ENCODE measurements around the gene RAB10.
"Not testable (repeated sequence)": the region's sequence is repeated elsewhere in the genome, so short reads cannot be mapped to it uniquely, and the experiment has no call there.

Gene RAB10

DNA sequence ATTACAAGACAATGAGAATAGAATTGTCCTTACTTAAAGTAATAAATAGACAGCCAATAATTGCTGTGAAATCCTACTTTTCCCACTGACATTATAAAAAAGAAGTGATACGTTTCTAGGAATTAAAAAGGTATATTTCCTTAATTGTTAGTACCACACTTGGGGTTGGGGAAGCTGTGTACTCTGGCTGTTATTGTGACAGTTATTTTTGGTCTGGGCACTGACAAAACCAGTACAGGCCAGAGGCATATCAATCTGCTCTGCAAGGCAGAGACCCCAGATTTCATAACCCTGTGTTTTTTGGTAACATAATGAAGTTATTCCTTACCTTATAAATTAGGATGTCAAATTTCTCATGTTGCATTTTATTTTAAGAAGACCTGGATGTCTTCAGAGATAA, 66.5 kb downstream of the RAB10 start:
- DNase-seq = no peak

DNA sequence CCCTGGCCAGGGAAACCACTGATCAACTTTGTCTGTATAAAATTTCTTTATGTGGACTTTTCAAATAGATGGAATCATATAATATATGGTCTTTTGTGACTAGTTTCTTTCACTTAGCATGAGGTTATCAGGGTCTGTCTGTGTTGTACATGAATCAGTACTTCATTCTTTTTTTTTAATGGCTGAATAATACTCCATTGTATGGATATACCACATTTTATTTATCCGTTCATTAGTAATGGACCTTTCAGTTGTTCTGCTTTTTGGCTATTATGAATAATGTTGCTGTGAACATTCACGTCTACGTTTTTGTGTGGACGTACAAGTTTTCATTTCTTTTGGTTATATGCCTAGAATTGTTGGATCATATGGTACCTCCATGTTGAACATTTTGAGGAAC, 69.9 kb downstream of the RAB10 start:
- DNase-seq = no peak

DNA sequence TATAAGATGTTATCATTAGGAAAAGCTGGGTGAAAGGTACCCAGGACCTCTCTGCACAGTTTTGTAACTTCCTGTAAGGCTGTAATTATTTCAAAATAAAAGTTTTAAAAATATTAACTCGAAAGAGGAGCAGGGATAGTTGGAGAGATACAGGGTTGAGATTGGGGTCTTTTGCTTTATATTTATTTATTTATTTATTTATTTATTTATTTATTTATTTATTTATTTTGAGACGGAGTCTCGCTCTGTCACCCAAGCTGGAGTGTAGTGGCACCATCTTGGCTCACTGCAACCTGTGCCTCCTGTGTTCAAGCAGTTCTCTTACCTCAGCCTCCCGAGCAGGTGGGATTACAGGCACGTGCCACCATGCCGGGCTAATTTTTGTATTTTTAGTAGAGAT, 74.8 kb downstream of the RAB10 start:
- DNase-seq = not testable (repeated sequence)

DNA sequence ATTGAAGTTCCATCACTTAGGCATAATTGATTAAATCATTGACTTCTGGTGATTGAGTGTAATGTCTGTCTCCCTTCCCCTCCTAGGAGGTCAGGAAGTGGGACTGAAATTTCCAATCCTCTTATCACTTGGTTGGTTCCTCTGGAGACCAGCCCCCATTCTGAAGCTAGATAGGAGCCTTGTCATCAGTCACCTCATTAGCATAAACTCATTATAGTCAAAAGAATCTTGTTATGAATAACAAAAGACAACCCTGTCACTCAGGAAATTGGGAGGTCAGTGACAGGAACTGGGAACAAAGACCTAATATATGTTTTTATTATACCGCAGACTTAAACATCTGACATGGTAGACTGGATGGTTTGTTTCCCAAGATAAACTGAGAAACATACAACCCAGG, 78.3 kb downstream of the RAB10 start:
- DNase-seq = no peak

DNA sequence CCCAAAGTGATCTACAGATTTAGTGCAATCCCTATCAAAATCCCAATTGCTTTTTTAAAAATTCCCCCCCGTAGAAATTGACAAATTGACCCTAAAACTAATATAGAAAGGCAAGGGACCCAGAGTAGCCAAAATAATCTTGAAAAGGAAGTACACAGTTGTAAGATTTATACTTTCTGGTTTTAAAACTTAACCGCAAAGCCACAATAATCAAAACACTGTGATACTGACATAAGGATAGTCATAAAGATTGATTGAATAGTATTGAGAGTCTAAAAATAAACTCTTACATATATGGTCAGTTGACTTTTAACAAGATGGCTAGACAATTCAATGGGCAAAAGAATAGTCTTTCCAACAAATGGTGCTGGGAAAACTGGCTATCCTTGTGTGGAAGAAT, 80.3 kb downstream of the RAB10 start:
- no peak for DNase-seq

DNA sequence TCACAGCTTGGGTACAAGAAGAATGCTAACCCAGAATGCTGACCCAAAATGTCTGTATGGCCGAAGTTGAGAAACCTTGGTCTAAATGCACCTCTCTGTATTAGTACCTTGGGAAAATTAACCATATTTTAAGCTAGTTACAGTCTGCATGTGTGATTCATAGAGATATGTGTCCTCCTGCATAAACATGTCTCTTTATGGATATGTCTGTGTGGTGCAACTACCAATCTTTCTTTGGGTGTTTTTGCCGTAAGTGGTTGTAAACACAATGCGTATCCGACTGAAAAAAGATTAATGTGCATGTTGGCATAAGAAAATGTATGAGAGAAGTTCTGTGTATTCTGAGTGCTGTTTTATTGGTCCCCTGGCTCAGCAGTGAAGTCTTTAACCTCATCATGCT, 84.8 kb downstream of the RAB10 start:
- no peak for DNase-seq

DNA sequence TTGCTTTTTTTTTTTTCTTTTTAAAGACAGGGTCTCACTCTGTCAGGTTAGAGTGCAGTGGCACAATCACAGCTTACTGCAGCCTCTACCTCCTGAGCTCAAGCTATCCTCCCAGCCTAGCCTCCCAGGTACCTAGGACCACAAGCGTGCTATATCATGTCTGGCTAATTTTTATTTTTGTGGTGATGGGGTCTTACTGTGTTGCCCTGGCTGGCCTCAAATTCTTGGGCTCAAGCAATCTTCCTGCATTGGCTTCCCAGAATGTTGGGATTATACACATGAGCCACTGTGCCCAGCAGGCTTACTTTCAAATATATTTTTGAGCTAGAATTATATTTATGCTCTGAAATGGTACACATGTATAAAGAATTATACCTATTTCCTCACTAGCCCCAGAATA, 85.6 kb downstream of the RAB10 start:
- DNase-seq = no peak

DNA sequence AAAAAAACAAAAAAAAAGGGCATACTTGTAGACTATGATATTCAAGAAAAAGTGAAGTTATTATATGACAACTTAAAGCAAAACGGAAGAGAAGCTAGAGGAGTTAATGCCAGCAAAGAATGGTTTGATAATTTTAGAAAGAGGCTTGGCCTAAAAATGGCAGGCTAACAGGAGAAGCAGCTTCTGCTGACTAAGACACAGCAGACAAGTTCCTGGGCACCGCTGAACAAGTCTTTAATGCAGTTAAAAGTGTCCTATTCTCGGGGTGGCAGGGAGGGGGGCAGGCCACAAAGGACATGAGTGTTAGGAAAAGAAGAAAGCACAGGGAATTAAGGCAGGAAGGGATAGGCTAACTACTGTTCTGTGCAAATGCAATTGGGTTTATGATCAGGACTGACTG, 88.7 kb downstream of the RAB10 start:
- no peak for DNase-seq

DNA sequence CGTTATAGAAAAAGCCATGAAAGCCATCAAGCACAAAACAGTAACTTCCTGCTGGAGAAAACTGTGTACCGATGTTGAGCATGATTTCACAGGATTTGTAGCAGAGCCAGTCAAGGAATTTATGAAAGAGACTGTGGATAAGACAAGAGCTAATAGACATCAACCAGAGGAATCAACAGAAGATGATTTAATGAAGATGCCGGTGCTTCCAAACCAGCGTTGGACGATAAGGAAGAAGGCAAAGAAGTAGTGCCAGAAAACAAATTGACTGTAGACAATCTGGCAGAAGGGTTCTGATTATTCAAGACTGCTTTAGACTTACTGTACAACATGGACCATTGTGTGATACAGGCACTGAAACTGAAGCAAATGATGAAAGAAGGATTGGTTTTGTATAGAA, 89.5 kb downstream of the RAB10 start:
- DNase-seq = no peak

DNA sequence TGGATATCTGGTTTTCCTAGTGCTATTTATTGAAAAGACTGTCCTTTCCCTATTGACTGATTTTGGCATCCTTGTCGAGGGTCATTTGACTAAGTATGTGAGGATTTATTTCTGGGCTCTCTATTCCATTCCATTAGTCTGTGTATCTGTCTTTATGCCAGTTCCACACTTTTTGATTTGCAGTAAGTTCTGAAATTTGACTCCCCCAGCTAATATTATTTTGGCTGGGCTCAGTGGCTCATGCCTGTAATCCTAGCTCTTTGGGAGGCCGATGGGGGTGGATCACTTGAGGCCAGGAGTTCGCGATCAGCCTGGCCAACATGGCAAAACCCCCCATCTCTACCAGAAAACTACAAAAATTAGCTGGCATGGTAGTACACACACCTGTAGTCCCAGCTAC, 92.2 kb downstream of the RAB10 start:
- no peak for DNase-seq

DNA sequence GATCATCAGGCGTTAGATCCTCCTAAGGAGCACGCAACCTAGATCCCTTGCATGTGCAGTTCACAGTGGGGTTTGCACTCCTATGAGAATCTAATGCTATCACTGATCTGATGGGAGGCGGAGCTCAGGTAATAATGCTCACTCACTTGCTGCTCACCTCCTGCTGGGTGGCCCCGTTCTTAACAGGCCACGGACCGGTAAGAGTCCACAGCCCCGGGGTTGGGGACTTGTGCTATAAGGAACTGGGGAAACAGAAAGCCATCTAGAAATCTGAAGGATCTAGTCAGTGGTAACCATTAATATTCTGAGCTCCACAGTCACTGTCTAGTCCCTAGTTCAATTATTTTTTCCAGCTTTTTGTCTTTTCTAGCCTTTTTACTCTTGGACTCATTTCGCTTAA, 94.3 kb downstream of the RAB10 start:
- no peak for DNase-seq

DNA sequence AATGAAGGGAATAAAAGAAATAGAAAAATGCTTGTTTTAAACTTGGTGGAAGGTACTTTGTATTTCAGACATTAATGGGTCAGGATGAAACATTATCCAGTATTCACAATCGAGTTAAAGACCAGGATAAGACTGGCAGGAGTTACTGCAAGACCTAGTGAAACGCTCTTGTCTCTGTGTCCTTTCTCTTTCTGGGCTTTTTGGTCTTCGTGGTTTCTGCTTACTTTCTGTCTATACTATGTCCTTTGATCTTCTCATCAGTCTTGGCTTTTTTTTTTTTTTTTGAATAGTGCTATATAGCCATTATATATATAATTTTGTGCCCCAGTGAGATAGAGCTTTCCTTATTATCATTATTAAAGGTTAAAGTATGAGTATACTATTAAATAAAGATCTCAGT, 96.9 kb downstream of the RAB10 start:
- DNase-seq = no peak

DNA sequence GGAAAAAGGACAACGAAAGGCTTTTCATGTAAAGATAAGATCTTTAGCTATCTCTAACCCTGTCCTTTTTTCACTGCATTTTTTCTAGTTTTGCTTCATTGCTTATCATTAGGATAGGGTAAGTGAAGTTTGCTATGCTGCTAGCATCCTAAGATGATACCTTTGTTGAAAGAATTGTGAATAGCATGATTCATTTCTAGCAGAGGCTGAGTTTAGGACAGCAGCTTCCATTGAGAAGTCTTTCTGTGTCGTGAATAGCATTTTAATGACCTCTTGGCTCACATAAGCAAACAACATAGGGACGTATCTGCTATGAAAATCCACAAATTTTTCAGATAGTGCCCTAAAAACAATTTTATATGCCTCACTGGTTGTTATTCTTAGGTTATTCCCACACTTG, 102.6 kb downstream of the RAB10 start:
- DNase-seq = no peak

DNA sequence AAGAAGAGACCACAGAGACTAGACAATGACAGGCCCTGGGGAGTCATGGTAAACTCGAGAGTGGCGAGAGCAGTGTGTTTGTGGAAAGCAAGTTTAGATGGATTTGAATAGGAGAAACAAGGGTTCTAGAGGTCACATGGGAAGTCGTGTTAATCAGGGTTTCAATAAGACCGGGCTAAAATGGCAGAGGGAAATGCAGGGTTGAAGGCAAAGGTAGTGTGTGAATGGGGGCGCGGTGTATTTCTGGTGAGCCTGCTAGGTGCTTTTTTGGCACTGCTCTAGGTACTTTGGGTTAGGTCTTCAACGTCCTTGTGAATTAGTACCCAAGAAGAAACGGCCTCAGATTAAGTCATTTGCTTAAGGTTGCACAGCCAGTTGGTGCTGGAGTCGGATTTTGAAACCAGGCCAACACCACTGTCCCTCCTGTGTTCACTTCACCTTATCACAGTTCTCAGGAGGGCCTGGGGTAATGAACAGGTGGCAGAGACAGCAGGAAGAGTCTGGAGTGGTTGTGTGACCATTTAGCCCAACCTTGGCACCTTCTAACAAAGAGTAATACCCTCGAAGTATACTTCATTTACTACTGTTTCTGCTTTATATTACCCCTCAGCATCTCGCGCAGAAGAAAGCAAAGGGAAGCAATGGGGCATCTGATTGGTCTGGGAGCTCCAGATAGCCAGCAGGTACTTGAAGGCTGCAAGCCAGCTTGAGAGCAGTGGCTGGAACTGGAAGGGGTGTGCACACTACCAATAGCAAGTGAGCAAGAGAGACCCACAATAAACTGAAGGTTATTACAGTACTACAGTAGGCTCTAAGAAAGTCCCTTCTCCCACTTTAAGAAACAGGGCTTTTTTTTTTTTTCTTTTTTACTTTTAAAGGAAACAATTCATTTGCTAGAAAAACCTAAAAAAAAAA, 105.6 kb downstream of the RAB10 start:
- DNase-seq = no peak

DNA sequence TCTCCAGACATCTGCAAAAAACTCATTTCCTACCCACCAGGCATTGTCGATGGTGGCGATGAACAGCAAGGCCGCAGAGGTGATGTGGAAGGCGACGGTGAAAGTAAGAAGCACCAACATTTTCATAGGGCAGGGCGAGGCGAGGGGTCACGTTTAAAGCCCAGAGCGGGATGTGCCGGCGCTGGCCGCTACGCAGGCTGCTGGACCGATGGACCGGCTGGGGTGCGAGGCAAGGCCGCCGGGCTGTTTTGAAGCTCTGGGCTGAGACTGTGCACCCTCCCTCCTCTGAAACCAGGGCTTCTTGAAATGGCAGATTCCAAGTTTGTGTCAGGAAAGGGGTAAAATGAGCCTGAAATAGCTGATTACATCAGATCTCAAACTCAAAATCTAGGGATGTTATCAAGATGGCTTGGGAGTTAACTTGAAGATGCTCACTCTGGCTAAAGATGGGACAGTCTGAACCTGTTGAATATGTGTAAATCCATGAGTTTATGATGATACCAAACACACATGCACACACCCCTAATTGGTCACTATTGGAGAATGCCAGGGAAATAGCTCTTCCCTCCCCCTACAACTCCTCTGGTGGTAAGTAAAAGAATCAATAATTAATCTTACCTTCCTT, 107.4 kb downstream of the RAB10 start:
- no peak for DNase-seq

DNA sequence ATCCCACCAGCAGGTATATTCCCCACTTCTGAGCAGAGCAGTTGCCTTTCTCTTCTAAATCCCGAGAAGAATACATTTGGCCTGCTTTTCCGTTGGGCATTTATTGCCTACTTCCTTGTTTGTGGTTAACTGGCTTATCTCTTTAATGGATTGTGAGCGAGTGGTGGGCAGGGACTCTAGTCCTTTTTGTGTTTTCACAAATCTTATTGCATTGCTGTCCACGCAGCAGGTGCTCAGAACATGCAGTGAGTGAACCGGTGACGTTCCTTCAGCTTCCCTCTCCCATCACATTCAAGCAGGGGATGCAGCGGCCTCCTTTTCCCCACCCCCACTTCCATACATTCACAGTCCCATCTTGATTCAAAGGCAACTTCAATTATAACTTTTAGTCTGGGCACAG, 110.1 kb downstream of the RAB10 start:
- DNase-seq = peak; percentile 35 to 40

DNA sequence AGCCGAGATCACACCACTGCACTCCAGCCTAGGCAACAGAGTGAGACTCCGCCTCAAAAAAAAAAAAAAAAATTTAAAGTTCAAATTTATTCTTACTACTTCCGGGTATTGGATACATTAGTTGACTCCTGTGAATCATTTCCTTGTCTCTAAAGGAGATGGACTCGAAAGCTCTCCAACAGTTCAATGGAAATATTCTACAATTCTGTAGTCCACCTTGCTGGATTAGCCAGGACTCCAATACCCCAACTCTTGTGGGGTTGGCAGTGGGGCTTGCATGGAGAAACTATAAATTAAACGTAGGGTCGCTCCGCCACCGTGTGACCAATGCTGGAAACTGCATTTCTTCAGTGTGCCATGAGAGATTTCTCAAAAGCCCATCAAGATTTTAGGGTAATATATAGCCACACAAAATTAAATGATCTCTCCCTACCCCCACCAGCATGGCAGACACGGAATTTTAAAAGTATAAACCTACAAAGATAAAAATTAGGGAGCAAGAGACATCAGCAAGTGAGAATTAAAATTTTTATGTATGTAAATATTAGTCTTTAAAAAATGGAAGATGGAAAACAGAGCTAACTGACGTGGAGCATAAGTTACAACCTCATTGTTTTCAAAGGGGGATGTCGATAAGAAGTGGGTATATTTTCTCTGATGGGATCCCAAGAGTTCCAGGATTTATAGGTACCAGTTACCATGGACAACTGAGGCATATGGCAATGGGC, 111.2 kb downstream of the RAB10 start:
- DNase-seq = peak; percentile 67 to 74

DNA sequence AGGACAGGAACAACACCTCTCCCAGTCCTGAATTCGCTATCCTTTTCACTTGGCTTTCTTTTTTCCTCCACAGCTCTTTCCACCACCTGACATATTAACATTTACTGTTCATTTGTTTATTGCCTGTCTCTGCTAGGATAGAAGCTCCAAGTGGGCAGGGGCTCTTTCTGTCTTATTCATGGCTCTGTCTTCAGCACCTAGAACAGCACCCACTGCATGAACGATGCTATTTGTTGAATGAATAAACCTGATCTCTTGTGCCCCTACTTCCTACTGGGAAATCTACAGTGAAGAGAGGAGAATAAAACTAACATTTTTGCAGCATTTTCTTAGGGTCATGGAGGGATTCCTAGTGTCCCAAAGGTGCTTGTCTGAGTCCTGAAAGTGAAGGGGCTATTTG, 114.6 kb downstream of the RAB10 start:
- peak; percentile 38 to 55 for DNase-seq

DNA sequence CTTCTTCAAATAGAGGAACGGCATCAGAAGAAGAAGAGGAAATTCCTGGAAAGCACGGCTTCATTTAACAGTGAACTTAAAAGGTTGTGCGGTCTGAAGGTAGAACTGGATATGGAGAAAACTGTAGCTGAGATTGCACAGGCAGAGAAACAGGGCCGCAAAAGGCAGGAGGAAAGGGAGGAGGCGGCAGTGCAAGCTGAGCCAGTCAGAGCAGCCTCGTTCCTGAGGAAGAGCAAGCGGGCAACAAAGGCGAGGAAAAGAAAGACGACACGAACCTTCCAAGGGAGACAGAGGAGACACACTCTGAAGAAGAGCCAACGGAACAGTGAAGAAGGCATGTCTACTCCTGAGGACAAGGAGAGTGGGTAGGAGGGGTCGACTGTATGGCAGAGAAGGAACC, 116.4 kb downstream of the RAB10 start:
- DNase-seq = no peak

DNA sequence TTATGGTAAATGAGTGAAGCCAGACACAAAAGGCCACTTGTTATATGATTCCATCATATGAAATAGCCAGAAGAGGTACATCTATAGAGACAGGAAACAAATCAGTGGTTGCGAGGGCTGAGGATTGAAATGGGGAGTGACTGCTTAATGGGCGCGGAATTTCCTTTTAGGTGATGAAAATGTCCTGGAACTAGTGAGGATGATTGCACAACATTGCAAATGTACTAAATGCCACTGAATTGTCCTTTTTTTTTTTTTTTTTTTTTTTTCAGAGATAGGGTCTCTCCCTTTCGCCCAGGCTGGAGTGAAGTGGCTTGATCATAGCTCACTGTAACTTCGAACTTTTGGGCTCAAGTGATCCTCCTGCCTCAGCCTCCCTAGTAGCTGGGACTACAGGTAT, 123.7 kb downstream of the RAB10 start:
- DNase-seq = no peak

DNA sequence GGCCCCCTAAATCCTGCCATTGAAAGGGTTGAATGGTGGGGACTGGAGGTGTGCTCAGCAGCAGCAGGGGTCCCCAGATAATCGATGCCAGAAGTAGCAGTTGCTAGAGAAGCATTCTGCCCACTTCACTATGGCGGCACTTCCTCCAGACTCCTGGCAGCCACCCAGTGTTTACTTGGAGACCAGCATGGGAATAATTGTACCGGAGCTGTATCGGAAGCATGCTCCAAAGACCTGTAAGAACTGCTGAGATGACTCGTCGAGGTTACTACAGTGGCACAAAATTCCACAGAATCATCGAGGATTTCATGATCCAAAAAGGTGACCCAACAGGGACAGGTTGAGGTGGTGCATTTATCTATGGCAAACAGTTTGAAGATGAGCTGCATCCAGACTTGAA, 128.0 kb downstream of the RAB10 start:
- DNase-seq = no peak

DNA sequence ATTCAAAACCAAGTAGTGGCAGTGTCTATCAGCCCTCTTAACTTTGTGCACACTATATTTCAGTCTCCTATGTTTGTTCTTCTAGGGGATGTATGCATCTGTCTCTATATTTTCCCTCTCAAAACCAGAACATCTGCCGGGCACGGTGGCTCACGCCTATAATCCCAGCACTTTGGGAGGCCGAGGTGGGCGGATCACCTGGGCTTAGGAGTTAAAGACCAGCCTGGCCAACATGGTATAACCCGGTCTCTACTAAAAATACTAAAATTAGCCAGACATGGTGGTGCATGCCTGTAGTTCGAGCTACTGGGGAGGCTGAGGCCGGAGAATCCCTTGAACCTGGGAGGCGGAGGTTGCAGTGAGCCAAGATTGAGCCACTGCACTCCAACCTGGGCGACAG, 129.1 kb downstream of the RAB10 start:
- DNase-seq = no peak

DNA sequence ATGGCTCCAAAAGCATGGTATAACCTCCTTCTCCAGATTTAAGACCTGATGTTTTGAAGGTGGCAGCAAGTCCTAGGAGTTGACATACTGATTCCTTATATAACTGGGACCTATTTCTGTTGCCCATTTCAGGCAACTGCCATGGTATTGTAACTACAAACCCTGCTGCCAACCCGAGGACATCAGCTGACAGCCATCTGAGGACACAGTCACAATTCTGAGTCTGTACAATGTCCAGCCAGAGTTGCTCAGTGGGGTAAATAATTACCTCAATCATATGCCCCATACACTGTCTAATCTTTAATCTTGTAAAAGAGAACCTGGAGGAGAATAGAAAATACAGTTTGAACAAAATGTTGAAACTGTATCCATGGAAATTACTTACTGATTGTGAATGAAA, 130.3 kb downstream of the RAB10 start:
- DNase-seq = no peak

DNA sequence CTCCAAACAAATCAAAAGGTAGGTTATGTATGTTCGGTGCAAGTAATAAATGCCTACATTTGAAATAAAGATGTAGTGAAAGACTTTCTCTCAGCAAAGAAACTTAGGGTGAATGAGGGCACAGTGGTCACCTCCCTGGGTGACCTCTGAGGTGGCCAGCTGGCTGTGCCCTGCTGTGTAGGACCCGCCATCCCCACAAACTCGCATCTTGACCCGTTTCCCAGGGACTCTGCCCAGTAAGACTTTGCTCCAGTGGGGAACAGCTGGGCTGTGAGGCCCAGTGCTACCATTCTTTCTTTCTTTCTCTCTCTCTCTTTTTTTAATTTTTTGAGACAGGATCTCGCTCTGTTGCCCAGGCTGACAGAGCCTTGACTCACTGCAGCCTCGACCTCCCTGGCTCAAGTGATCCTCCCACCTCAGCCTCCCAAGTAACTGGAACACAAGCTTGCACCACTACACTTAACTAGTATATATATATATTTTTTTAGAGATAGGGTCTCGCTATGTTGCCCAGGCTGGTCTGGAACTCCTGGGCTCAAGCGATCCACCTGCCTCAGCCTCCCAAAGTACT, 130.8 kb downstream of the RAB10 start:
- no peak for DNase-seq

Data from Kasumi-1 (cell line).